ENCODE data around the gene UGT1A6.

DNA sequence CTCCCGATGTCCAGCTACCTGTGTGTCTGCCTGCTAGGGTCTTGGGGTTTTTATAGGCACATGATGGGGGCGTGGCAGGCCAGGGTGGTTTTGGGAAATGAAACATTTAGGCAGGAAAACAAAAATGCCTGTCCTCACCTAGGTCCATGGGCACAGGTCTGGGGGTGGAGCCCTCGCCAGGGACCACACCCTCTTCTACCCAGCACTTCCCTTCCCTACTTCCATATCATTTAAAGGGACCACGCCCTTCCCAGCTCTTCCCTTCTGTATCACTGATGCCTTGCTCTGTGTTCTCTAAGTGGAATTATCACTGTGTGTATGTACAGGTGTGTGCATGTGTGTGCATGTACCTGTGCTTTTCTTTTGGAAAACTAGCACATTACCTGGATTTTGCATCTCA lies 73.7 kb downstream of the UGT1A6 start:
- TF ChIP-seq CTCF (IDR thresholded peaks at IDR 0.05; ENCODE audit: low read length) (no peak), EZH2phosphoT487 (IDR thresholded peaks at IDR 0.05; ENCODE audit: low read length) (no peak)

All from MM.1S (cell line).